Osteocyte (in vitro differentiated cells): Measurements from ENCODE around the gene AARS2. TPM values are rescaled to one million over a fixed set of nuclear protein-coding genes. Genes with fewer than 3 reads are reported as not detected.
"Not testable (repeated sequence)": the region's sequence is repeated elsewhere in the genome, so short reads cannot be mapped to it uniquely, and the experiment has no call there.

ENCODE experiments used
- DNase-seq: peaks from one replicate; pipeline ENCODE4 v3.0.0; 2021; ENCODE audit warnings: mixed read lengths; ENCODE audit not compliant: unreplicated experiment; ENCODE audit errors: extremely low spot score
- H3K27ac Mint-ChIP-seq: one replicate; pipeline ENCODE4 v1.8.0; 2021; ENCODE audit warnings: mild to moderate bottlenecking, mixed read lengths; ENCODE audit not compliant: unreplicated experiment
- H3K27me3 Mint-ChIP-seq: one replicate; pipeline ENCODE4 v1.8.0; 2021; ENCODE audit warnings: mixed read lengths; ENCODE audit not compliant: unreplicated experiment
- H3K36me3 Mint-ChIP-seq: one replicate; pipeline ENCODE4 v1.8.0; 2021; ENCODE audit warnings: mixed read lengths; ENCODE audit not compliant: unreplicated experiment
- H3K4me1 Mint-ChIP-seq: one replicate; pipeline ENCODE4 v1.8.0; 2021; ENCODE audit warnings: mixed read lengths; ENCODE audit not compliant: unreplicated experiment
- H3K4me3 Mint-ChIP-seq: one replicate; pipeline ENCODE4 v1.8.0; 2021; ENCODE audit warnings: mild to moderate bottlenecking, moderate library complexity, mixed read lengths; ENCODE audit not compliant: unreplicated experiment
- H3K9me3 Mint-ChIP-seq: one replicate; pipeline ENCODE4 v1.8.0; 2021; ENCODE audit warnings: mixed read lengths; ENCODE audit not compliant: unreplicated experiment
- total RNA-seq: library from RNA; stranded (reverse); gene quantifications from 2 replicates; pipeline ENCODE4 v1.2.1, GENCODE V29; 2021
- TF ChIP-seq, protein P1 (sequence below): fragments of 200-600 bp; sonication (generic); IDR thresholded peaks from 2 replicates; pipeline ENCODE4 v1.5.0; 2021; ENCODE audit warnings: antibody characterized with exemption, mild to moderate bottlenecking, moderate library complexity

Gene AARS2
- total RNA-seq, 1 donor from 2014 or later = 13.2 TPM

- no peak for DNase-seq
- H3K36me3 Mint-ChIP-seq = no peaks in the 10 kb centered on the region
- no peaks in the 10 kb centered on the region for H3K4me1 Mint-ChIP-seq
- H3K9me3 Mint-ChIP-seq = peaks cover 6% of the 10 kb centered on the region
- H3K27me3 Mint-ChIP-seq = peaks cover 40% of the 10 kb centered on the region
- H3K4me3 Mint-ChIP-seq = no peak overlapping the region
- H3K27ac Mint-ChIP-seq = no peak overlapping the region
- TF ChIP-seq, protein P1, sequence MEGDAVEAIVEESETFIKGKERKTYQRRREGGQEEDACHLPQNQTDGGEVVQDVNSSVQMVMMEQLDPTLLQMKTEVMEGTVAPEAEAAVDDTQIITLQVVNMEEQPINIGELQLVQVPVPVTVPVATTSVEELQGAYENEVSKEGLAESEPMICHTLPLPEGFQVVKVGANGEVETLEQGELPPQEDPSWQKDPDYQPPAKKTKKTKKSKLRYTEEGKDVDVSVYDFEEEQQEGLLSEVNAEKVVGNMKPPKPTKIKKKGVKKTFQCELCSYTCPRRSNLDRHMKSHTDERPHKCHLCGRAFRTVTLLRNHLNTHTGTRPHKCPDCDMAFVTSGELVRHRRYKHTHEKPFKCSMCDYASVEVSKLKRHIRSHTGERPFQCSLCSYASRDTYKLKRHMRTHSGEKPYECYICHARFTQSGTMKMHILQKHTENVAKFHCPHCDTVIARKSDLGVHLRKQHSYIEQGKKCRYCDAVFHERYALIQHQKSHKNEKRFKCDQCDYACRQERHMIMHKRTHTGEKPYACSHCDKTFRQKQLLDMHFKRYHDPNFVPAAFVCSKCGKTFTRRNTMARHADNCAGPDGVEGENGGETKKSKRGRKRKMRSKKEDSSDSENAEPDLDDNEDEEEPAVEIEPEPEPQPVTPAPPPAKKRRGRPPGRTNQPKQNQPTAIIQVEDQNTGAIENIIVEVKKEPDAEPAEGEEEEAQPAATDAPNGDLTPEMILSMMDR = no peak
These were observed 40.2 kb upstream of the AARS2 start for GRCh38 chr6:44353336-44353735.

DNA sequence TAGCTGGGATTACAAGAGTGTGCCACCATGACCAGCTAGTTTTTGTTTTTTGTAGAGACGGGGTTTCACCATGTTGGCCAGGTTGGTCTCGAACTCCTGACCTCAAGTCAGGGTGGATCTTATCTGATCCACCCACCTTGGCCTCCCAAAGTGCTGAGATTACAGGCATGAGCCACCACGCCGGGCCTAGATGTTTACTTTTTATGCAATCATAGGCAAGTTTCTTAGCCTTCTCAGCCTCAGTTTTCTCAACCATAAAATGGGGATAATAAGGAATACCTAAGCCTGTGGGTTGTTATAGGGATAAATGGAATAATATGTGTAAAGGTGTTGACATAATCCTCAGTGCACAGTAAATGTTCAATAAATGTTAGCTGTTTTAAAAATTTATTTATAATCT lies 39.1 kb upstream of the AARS2 start:
- no peak overlapping the region for H3K4me3 Mint-ChIP-seq
- H3K27me3 Mint-ChIP-seq = peaks cover 40% of the 10 kb centered on the region
- H3K9me3 Mint-ChIP-seq = peaks cover 6% of the 10 kb centered on the region
- no peak for DNase-seq
- H3K36me3 Mint-ChIP-seq = no peaks in the 10 kb centered on the region
- H3K27ac Mint-ChIP-seq = no peak overlapping the region
- H3K4me1 Mint-ChIP-seq = no peaks in the 10 kb centered on the region
- TF ChIP-seq, protein P1 = no peak

GRCh38 chr6:44350650-44350994 lies 37.5 kb upstream of the AARS2 start:
- DNase-seq, H3K36me3 Mint-ChIP-seq, H3K4me3 Mint-ChIP-seq, H3K27ac Mint-ChIP-seq, H3K4me1 Mint-ChIP-seq, H3K9me3 Mint-ChIP-seq: not testable (repeated sequence)
- H3K27me3 Mint-ChIP-seq = peaks cover 32% of the 10 kb centered on the region

DNA sequence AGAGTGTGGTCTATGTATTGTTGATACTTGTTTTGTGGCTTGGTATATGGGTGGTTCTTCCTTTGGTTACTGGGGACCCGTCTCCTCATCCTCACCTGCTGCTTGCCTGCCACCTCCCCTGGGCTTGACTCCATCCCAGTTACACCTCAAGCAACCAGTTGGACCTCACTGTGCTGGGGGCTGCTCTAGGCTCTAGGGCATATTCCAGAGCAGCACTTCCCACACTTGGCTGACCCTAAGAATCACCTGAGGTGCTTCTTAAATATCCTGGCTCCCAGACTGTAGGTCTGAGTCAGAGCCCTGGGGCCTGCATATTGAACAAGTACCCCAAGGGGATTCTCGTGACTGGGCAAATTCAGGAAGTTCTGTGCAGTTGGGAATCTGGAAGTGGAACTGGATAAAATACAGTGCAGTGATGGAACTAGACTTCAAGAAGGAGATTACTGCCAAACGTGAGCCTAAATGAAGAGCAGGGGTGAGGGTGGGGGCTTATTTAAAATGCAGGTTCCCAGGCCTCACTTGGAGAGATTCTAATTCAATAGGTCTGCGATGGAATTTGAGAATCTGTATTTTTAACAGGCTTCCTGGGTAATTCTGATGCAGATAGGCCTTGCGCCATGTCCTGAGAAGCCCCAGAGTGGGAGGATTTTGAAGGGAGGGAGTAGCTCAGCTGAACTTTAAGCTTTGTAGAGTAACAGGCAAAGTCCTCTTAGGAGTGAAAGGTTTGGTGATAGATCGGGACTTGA lies 36.9 kb upstream of the AARS2 start:
- no peaks in the 10 kb centered on the region for H3K9me3 Mint-ChIP-seq
- H3K27ac Mint-ChIP-seq = no peak overlapping the region
- no peaks in the 10 kb centered on the region for H3K4me1 Mint-ChIP-seq
- no peak for DNase-seq
- H3K36me3 Mint-ChIP-seq = no peaks in the 10 kb centered on the region
- TF ChIP-seq, protein P1 = no peak
- peaks cover 32% of the 10 kb centered on the region for H3K27me3 Mint-ChIP-seq
- H3K4me3 Mint-ChIP-seq = no peak overlapping the region

DNA sequence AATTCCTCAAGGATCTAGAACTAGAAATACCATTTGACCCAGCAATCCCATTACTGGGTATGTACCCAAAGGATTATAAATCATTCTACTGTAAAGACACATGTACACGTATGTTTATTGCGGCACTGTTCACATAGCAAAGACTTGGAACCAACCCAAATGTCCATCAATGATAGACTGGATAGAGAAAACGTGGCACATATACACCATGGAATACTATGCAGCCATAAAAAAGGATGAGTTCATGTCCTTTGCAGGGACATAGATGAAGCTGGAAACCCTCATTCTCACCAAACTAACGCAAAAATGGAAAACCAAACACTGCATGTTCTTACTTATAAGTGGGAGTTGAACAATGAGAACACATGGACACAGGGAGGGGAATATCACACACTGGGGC lies 33.7 kb upstream of the AARS2 start:
- not testable (repeated sequence) for H3K27ac Mint-ChIP-seq, H3K9me3 Mint-ChIP-seq, H3K4me3 Mint-ChIP-seq, H3K36me3 Mint-ChIP-seq, DNase-seq, H3K4me1 Mint-ChIP-seq
- peaks cover 54% of the 10 kb centered on the region for H3K27me3 Mint-ChIP-seq

GRCh38 chr6:44342489-44342888 lies 29.3 kb upstream of the AARS2 start, which contains the start of gene SPATS1:
TSS of gene SPATS1 (plus strand) at chr6:44342650. CDS start at chr6:44343096, 446 bp downstream.
- DNase-seq = no peak
- no peak within 1 kb of the TSS for H3K4me3 Mint-ChIP-seq
- H3K36me3 Mint-ChIP-seq = no peaks in the 10 kb centered on the region
- H3K27ac Mint-ChIP-seq = no peak within 1 kb of the TSS
- peaks cover 5% of the 10 kb centered on the region for H3K4me1 Mint-ChIP-seq
- peaks cover 47% of the 10 kb centered on the region for H3K27me3 Mint-ChIP-seq
- no peaks in the 10 kb centered on the region for H3K9me3 Mint-ChIP-seq
- TF ChIP-seq, protein P1 = no peak
